ENCODE data around the gene COTL1. TPM values are rescaled to one million over a fixed set of nuclear protein-coding genes. Genes with fewer than 3 reads are reported as not detected.

The COTL1 gene
- total RNA-seq, 1 donor from 2014 or later: 179 TPM

DNA sequence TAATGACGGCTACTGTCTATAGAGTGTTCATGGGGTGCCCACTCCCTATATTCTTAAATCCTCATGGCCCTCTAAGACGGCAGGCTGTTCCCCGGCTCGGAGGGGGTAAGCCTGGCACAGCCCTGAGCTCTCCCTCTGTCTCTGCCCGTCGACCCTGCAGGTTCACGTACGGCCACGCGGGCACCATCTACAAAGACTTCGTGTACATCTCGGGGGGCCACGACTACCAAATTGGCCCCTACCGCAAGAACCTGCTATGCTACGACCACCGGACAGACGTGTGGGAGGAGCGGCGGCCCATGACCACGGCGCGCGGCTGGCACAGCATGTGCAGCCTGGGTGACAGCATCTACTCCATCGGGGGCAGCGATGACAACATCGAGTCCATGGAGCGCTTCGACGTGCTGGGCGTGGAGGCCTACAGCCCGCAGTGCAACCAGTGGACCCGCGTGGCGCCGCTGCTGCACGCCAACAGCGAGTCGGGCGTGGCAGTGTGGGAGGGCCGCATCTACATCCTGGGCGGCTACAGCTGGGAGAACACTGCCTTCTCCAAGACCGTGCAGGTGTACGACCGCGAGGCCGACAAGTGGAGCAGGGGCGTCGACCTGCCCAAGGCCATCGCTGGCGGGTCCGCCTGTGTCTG lies 43.7 kb upstream of the COTL1 start:
- Mint-ChIP-seq H3K4me1 (ENCODE audit: unreplicated experiment) (peaks cover 7% of the 10 kb centered on the region), H3K27ac (no peak overlapping the region), H3K36me3 (peaks cover 19% of the 10 kb centered on the region)

GRCh38 chr16:84660973-84661372 lies 43.1 kb upstream of the COTL1 start:
- H3K36me3 Mint-ChIP-seq: peaks cover 19% of the 10 kb centered on the region
- TF ChIP-seq, protein P1, sequence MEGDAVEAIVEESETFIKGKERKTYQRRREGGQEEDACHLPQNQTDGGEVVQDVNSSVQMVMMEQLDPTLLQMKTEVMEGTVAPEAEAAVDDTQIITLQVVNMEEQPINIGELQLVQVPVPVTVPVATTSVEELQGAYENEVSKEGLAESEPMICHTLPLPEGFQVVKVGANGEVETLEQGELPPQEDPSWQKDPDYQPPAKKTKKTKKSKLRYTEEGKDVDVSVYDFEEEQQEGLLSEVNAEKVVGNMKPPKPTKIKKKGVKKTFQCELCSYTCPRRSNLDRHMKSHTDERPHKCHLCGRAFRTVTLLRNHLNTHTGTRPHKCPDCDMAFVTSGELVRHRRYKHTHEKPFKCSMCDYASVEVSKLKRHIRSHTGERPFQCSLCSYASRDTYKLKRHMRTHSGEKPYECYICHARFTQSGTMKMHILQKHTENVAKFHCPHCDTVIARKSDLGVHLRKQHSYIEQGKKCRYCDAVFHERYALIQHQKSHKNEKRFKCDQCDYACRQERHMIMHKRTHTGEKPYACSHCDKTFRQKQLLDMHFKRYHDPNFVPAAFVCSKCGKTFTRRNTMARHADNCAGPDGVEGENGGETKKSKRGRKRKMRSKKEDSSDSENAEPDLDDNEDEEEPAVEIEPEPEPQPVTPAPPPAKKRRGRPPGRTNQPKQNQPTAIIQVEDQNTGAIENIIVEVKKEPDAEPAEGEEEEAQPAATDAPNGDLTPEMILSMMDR (conservative IDR thresholded peaks at IDR 0.05): no peak
- no peak for DNase-seq (ENCODE audit: extremely low spot score, unreplicated experiment)
- no peaks in the 10 kb centered on the region for H3K9me3 Mint-ChIP-seq
- H3K27ac Mint-ChIP-seq: no peak overlapping the region
- peaks cover 7% of the 10 kb centered on the region for H3K4me1 Mint-ChIP-seq (ENCODE audit: unreplicated experiment)
- no peak overlapping the region for H3K4me3 Mint-ChIP-seq
- H3K27me3 Mint-ChIP-seq: no peaks in the 10 kb centered on the region

More for the DNA sequence above, 43.7 kb upstream of the COTL1 start:
- H3K9me3 Mint-ChIP-seq: no peaks in the 10 kb centered on the region
- TF ChIP-seq, protein P1 (conservative IDR thresholded peaks at IDR 0.05): no peak
- H3K27me3 Mint-ChIP-seq: no peaks in the 10 kb centered on the region
- no peak overlapping the region for H3K4me3 Mint-ChIP-seq
- no peak for DNase-seq (ENCODE audit: extremely low spot score, unreplicated experiment)

GRCh38 chr16:84659656-84660300 lies 41.9 kb upstream of the COTL1 start:
- no peak for DNase-seq (ENCODE audit: extremely low spot score, unreplicated experiment)
- no peak overlapping the region for H3K27ac Mint-ChIP-seq
- H3K4me1 Mint-ChIP-seq (ENCODE audit: unreplicated experiment): peaks cover 7% of the 10 kb centered on the region
- peaks cover 19% of the 10 kb centered on the region for H3K36me3 Mint-ChIP-seq
- H3K27me3 Mint-ChIP-seq: no peaks in the 10 kb centered on the region
- no peak overlapping the region for H3K4me3 Mint-ChIP-seq
- H3K9me3 Mint-ChIP-seq: no peaks in the 10 kb centered on the region
- TF ChIP-seq, protein P1 (conservative IDR thresholded peaks at IDR 0.05): no peak

DNA sequence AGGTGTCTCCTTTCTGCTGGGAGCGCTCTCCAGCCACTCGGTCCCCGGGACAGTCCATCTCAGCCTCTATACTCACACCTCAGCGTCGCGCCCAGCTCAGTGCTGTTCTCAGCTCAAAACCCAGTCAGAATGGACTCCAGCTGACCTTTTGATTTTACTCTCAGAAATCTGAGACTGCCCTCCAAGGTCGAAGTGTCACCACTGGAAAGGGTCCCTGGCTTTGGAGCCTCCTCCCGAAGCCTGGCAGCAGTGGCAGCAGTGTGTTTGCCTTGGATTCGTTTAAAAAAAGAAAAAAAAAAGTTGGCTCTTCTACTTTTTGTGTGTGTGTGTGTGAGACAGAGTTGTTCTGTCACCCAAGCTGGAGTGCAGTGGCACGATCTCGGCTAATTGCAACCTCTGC lies 40.8 kb upstream of the COTL1 start:
- H3K27ac Mint-ChIP-seq: no peak overlapping the region
- H3K36me3 Mint-ChIP-seq: peaks cover 12% of the 10 kb centered on the region
- TF ChIP-seq, protein P1 (conservative IDR thresholded peaks at IDR 0.05): no peak
- DNase-seq (ENCODE audit: extremely low spot score, unreplicated experiment): no peak
- H3K4me3 Mint-ChIP-seq: no peak overlapping the region
- H3K9me3 Mint-ChIP-seq: no peaks in the 10 kb centered on the region
- peaks cover 7% of the 10 kb centered on the region for H3K4me1 Mint-ChIP-seq (ENCODE audit: unreplicated experiment)
- H3K27me3 Mint-ChIP-seq: no peaks in the 10 kb centered on the region

GRCh38 chr16:84657229-84657837 lies 39.5 kb upstream of the COTL1 start:
- Mint-ChIP-seq H3K9me3 (no peaks in the 10 kb centered on the region), H3K27me3 (no peaks in the 10 kb centered on the region), H3K4me1 (ENCODE audit: unreplicated experiment) (peaks cover 1% of the 10 kb centered on the region), H3K27ac (no peak overlapping the region), H3K36me3 (peaks cover 11% of the 10 kb centered on the region), H3K4me3 (no peak overlapping the region)
- no peak for DNase-seq (ENCODE audit: extremely low spot score, unreplicated experiment)
- TF ChIP-seq, protein P1 (conservative IDR thresholded peaks at IDR 0.05): no peak

Data from type B pancreatic cell (in vitro differentiated cells).